Measurements from ENCODE around the gene IRF2BPL.

IRF2BPL gene

GRCh38 chr14:77009014-77009413 lies 19.5 kb downstream of the IRF2BPL start:
- DNase-seq (ENCODE audit: low spot score), result no peak

GRCh38 chr14:77008541-77008940 lies 20.0 kb downstream of the IRF2BPL start:
- no peak for DNase-seq (ENCODE audit: low spot score)

GRCh38 chr14:77007975-77008421 lies 20.5 kb downstream of the IRF2BPL start:
- no peak for DNase-seq (ENCODE audit: low spot score)

- DNase-seq (ENCODE audit: low spot score), result no peak
Measured at GRCh38 chr14:77007183-77007974, 21.1 kb downstream of the IRF2BPL start.

GRCh38 chr14:77006132-77006531 lies 22.4 kb downstream of the IRF2BPL start:
- DNase-seq (ENCODE audit: low spot score), result no peak

- no peak for DNase-seq (ENCODE audit: low spot score)
Measured at GRCh38 chr14:77005559-77005958, 22.9 kb downstream of the IRF2BPL start.

- no peak for DNase-seq (ENCODE audit: low spot score)
Measured at GRCh38 chr14:77004711-77005460, 23.6 kb downstream of the IRF2BPL start.

- DNase-seq (ENCODE audit: low spot score), result no peak
Measured at GRCh38 chr14:77003960-77004710, 24.4 kb downstream of the IRF2BPL start.

- no peak for DNase-seq (ENCODE audit: low spot score)
Measured at GRCh38 chr14:77002889-77003288, 25.6 kb downstream of the IRF2BPL start.

- no peak for DNase-seq (ENCODE audit: low spot score)
Measured at GRCh38 chr14:77002335-77002734, 26.2 kb downstream of the IRF2BPL start.

GRCh38 chr14:77000340-77001270 lies 27.9 kb downstream of the IRF2BPL start:
- DNase-seq (ENCODE audit: low spot score), result no peak

GRCh38 chr14:76998910-76999309 lies 29.6 kb downstream of the IRF2BPL start:
- no peak for DNase-seq (ENCODE audit: low spot score)

GRCh38 chr14:76997257-76997970 lies 31.1 kb downstream of the IRF2BPL start:
- DNase-seq (ENCODE audit: low spot score), result no peak

GRCh38 chr14:76996563-76997146 lies 31.9 kb downstream of the IRF2BPL start:
- DNase-seq (ENCODE audit: low spot score), result no peak

- no peak for DNase-seq (ENCODE audit: low spot score)
Measured at GRCh38 chr14:76995279-76996035, 33.1 kb downstream of the IRF2BPL start.

- DNase-seq (ENCODE audit: low spot score), result no peak
Measured at GRCh38 chr14:76993752-76994151, 34.8 kb downstream of the IRF2BPL start.

- DNase-seq (ENCODE audit: low spot score), result no peak
Measured at GRCh38 chr14:76990084-76990483, 38.4 kb downstream of the IRF2BPL start.

GRCh38 chr14:76987956-76988520 lies 40.5 kb downstream of the IRF2BPL start:
- DNase-seq (ENCODE audit: low spot score), result no peak

GRCh38 chr14:76986231-76986565 lies 42.3 kb downstream of the IRF2BPL start:
- no peak for DNase-seq (ENCODE audit: low spot score)

Data from COLO829 (cell line).